Measurements from ENCODE around the gene EP400. TPM values are rescaled to one million over a fixed set of nuclear protein-coding genes. Genes with fewer than 3 reads are reported as not detected.

EP400 gene
- total and polyA plus RNA-seq, 2 of the 4 experiments (the other 2 are of a cell fraction), result 4.3 to 11.4 TPM

DNA sequence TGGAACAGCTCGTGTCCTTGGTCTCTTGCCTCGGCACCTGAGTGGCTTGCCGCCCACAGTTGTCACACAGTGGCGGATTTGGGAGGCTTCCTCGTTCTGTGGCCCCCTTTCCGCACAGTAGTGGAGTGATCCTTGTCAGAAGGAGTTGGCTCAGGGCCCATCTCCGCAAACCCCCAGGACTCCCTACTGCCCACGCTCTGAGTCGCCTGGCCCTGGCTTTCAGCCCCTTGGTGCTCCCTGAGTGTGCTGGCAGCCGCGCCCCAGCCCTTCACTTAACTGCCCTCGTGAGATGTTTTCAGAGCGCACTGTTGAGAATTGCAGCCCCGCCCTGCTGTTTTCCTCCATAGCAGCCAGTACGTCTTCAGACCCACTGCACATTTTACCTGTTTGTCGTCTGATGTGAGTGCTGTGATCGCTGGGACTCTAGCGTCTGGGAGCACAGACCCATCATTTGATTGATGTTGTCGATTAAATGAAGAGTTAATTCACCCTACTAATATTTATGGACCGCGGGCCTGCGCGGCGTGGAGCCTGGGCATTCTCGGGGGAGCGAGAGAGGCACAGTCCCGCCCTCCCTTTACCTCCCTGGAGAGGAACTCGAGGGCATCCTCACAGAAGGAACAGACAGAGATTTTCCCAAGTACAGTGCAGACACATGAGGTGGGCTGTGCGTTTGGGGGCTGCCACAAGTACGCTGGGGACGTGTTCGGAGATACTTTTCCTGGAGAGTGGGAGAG, 102.6 kb downstream of the EP400 start:
- ATAC-seq (ENCODE audit: low read depth) (no peak), DNase-seq (no peak)
- H3K9me3 ChIP-seq (ENCODE audit: control insufficient read depth, insufficient read depth, low read length), result no peaks in the 10 kb centered on the region
- in situ Hi-C loops (cut with MboI; ENCODE audit: low sequenced_read_pairs), result no loop called here
- no peak overlapping the region for H2AFZ ChIP-seq (replicated peaks; ENCODE audit: low read length, poor library complexity)
- H2AK9ac ChIP-seq (replicated peaks; ENCODE audit: low read depth, low read length, poor library complexity), result peak overlapping the region; percentile 67
- ChIA-PET CTCF (no interaction called here), POLR2A (ENCODE audit: unreplicated experiment) (no interaction called here)
- no peak overlapping the region for H3K56ac ChIP-seq (ENCODE audit: extremely low read depth, insufficient read depth, low read length)
- no peaks in the 10 kb centered on the region for H3K4me1 ChIP-seq (ENCODE audit: control insufficient read depth, insufficient read depth, low read length)
- H3K4ac ChIP-seq (ENCODE audit: low read depth, low read length), result no peak overlapping the region
- no peak overlapping the region for H2BK20ac ChIP-seq (ENCODE audit: low read depth, low read length)
- no peak overlapping the region for H3K9ac ChIP-seq (ENCODE audit: low read depth, low read length)
- dilution Hi-C loops (cut with HindIII; ENCODE audit: low sequenced_read_pairs, unreplicated experiment), result no loop called here
- H3K23ac ChIP-seq (ENCODE audit: low read depth, low read length), result no peak overlapping the region
- H2BK120ac ChIP-seq (ENCODE audit: low read depth, low read length), result no peak overlapping the region
- TF ChIP-seq, protein P1, sequence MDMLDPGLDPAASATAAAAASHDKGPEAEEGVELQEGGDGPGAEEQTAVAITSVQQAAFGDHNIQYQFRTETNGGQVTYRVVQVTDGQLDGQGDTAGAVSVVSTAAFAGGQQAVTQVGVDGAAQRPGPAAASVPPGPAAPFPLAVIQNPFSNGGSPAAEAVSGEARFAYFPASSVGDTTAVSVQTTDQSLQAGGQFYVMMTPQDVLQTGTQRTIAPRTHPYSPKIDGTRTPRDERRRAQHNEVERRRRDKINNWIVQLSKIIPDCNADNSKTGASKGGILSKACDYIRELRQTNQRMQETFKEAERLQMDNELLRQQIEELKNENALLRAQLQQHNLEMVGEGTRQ (IDR thresholded peaks at IDR 0.05; ENCODE audit: low read depth, low read length), result no peak
- TF ChIP-seq POLR2A (IDR thresholded peaks at IDR 0.05; ENCODE audit: low read depth, low read length) (no peak), FOS (IDR thresholded peaks at IDR 0.05; ENCODE audit: low read depth, low read length) (no peak), RAD21 (IDR thresholded peaks at IDR 0.05; ENCODE audit: low read length) (no peak), MAFK (IDR thresholded peaks at IDR 0.05; ENCODE audit: low read depth, low read length) (no peak), CEBPB (IDR thresholded peaks at IDR 0.05; ENCODE audit: low read depth, low read length) (no peak), SMC3 (IDR thresholded peaks at IDR 0.05; ENCODE audit: low read depth, low read length) (no peak), CHD1 (IDR thresholded peaks at IDR 0.05; ENCODE audit: low read depth, low read length) (no peak)
- TF ChIP-seq, protein P2, sequence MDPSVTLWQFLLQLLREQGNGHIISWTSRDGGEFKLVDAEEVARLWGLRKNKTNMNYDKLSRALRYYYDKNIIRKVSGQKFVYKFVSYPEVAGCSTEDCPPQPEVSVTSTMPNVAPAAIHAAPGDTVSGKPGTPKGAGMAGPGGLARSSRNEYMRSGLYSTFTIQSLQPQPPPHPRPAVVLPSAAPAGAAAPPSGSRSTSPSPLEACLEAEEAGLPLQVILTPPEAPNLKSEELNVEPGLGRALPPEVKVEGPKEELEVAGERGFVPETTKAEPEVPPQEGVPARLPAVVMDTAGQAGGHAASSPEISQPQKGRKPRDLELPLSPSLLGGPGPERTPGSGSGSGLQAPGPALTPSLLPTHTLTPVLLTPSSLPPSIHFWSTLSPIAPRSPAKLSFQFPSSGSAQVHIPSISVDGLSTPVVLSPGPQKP (IDR thresholded peaks at IDR 0.05; ENCODE audit: borderline replicate concordance, low read depth, low read length), result no peak
- no peak overlapping the region for H2BK5ac ChIP-seq (ENCODE audit: low read depth, low read length, poor library complexity, severe bottlenecking)
- no peak overlapping the region for H4K8ac ChIP-seq (ENCODE audit: low read depth in 2 of 2, low read length in 2 of 2)
- 93% methylated on average over 6 of the region's 32 CpGs; no CpG with 5 or more reads in 1 of the 2 experiments for WGBS, 2 experiments (ENCODE audit: extremely low coverage in 2 of 2, insufficient read length in 1 of 2)
- H3K4me2 ChIP-seq (ENCODE audit: low read depth, low read length), result no peak overlapping the region
- peaks cover 69% of the 10 kb centered on the region for H3K36me3 ChIP-seq (ENCODE audit: control insufficient read depth, insufficient read depth, low read length)
- H3K4me3 ChIP-seq (ENCODE audit: insufficient read depth, low read depth, low read length), result no peak overlapping the region
- no peak overlapping the region for H3K27ac ChIP-seq (ENCODE audit: insufficient read depth, low read length)
- intact Hi-C loops (cut with micrococcal nuclease), result no loop called here
- H3K79me1 ChIP-seq (ENCODE audit: low read depth in 1 of 2, low read length in 2 of 2), result peaks cover 10 to 12% of the 10 kb centered on the region in 2 experiments
- no peak overlapping the region for H2AK5ac ChIP-seq (ENCODE audit: low read depth, low read length)
- no peak overlapping the region for H2BK15ac ChIP-seq (ENCODE audit: low read depth, low read length)
- H3K18ac ChIP-seq (ENCODE audit: low read depth, low read length), result no peak overlapping the region
- peaks cover 5% of the 10 kb centered on the region for H3K9me1 ChIP-seq (ENCODE audit: insufficient read depth, low read length)
- no peak overlapping the region for H4K5ac ChIP-seq (ENCODE audit: low read depth, low read length)
- H3K14ac ChIP-seq (replicated peaks; ENCODE audit: low read depth, low read length), result no peak overlapping the region
- H3K27me3 ChIP-seq (ENCODE audit: control insufficient read depth, insufficient read depth, low read length), result no peaks in the 10 kb centered on the region
- BruUV-seq (replicated peaks), result no TSS peak
- H4K91ac ChIP-seq (ENCODE audit: insufficient read depth, low read depth, low read length), result no peak overlapping the region
- H4K20me1 ChIP-seq (ENCODE audit: insufficient read depth, low read length), result no peaks in the 10 kb centered on the region; the same call in none of the 2 replicates
